GM23338 (cell line): Measurements from ENCODE around the gene NDUFA12. TPM values are rescaled to one million over a fixed set of nuclear protein-coding genes. Genes with fewer than 3 reads are reported as not detected.

Source experiments
- ATAC-seq: fragments of 200-7000 bp; cut with Tn5 transposase; 3 replicates; pipeline ENCODE4 v1.9.1; 2020
- DNase-seq: peaks from one replicate; pipeline ENCODE4 v3.0.0-alpha.2; 2015; ENCODE audit warnings: low spot score
- H2AFZ ChIP-seq: fragments of 200-600 bp; sonication (generic); 2 replicates; pipeline ENCODE4 v1.8.0; 2016; ENCODE audit warnings: antibody characterized with exemption, mild to moderate bottlenecking, moderate library complexity
- H3F3A ChIP-seq: fragments of 200-600 bp; sonication (generic); replicated peaks from 2 replicates; pipeline ENCODE4 v1.8.0; 2017; ENCODE audit warnings: antibody characterized with exemption, mixed run types, low read depth
- H3K27ac ChIP-seq: fragments of 200-600 bp; sonication (generic); 2 replicates; pipeline ENCODE4 v1.6.1; 2016; ENCODE audit warnings: low read depth
- H3K27me3 ChIP-seq: fragments of 200-600 bp; sonication (generic); 2 replicates; pipeline ENCODE4 v1.8.0; 2016; ENCODE audit warnings: mild to moderate bottlenecking, mixed run types, moderate library complexity; ENCODE audit not compliant: insufficient read depth
- H3K36me3 ChIP-seq: fragments of 200-600 bp; sonication (generic); 2 replicates; pipeline ENCODE4 v1.8.0; 2016; ENCODE audit warnings: mild to moderate bottlenecking; ENCODE audit not compliant: insufficient read depth
- H3K4me1 ChIP-seq: fragments of 200-600 bp; sonication (generic); 2 replicates; pipeline ENCODE4 v1.8.0; 2016; ENCODE audit warnings: mild to moderate bottlenecking, moderate library complexity; ENCODE audit not compliant: insufficient read depth
- H3K4me2 ChIP-seq: fragments of 200-600 bp; sonication (generic); 2 replicates; pipeline ENCODE4 v1.7.1; 2017; ENCODE audit warnings: mixed run types
- H3K4me3 ChIP-seq: fragments of 200-600 bp; sonication (generic); 2 replicates; pipeline ENCODE4 v1.6.1; 2016; ENCODE audit warnings: mixed run types
- H3K79me2 ChIP-seq: fragments of 200-600 bp; sonication (generic); replicated peaks from 2 replicates; pipeline ENCODE4 v1.8.0; 2017; ENCODE audit warnings: mild to moderate bottlenecking; ENCODE audit not compliant: insufficient read depth
- H3K9me2 ChIP-seq: fragments of 200-600 bp; sonication (generic); 2 replicates; pipeline ENCODE4 v1.8.0; 2017; ENCODE audit not compliant: insufficient read depth
- H4K20me1 ChIP-seq: fragments of 200-600 bp; sonication (generic); replicated peaks from 2 replicates; pipeline ENCODE4 v1.8.0; 2017; ENCODE audit warnings: mild to moderate bottlenecking; ENCODE audit not compliant: insufficient read depth
- H3K27ac Mint-ChIP-seq: 2 replicates; pipeline ENCODE4 v1.8.0; 2020; ENCODE audit warnings: inconsistent platforms, mild to moderate bottlenecking, moderate library complexity, mixed read lengths
- H3K27me3 Mint-ChIP-seq: 3 replicates; pipeline ENCODE4 v1.8.0; 2022; ENCODE audit warnings: low read depth, mild to moderate bottlenecking, moderate library complexity, mixed read lengths, inconsistent platforms; ENCODE audit not compliant: insufficient read depth, poor library complexity
- H3K36me3 Mint-ChIP-seq: 3 replicates; pipeline ENCODE4 v1.8.0; 2021; ENCODE audit warnings: low read depth, mild to moderate bottlenecking, inconsistent platforms, moderate library complexity, mixed read lengths
- H3K4me1 Mint-ChIP-seq: 3 replicates; pipeline ENCODE4 v1.8.0; 2020; ENCODE audit warnings: mild to moderate bottlenecking, inconsistent platforms, mixed read lengths
- H3K4me3 Mint-ChIP-seq: 3 replicates; pipeline ENCODE4 v1.8.0; 2021; ENCODE audit warnings: moderate library complexity, mild to moderate bottlenecking, inconsistent platforms, mixed read lengths
- H3K9me3 Mint-ChIP-seq: 3 replicates; pipeline ENCODE4 v1.8.0; 2020; ENCODE audit warnings: moderate library complexity, mild to moderate bottlenecking, inconsistent platforms, mixed read lengths
- CREB1 ChIP-seq: fragments of 250-450 bp; sonication (Bioruptor Pico); IDR thresholded peaks from 2 replicates; pipeline ENCODE4 v1.5.0; 2020; ENCODE audit warnings: low read depth, mild to moderate bottlenecking, moderate library complexity
- EZH2 ChIP-seq: fragments of 200-600 bp; sonication (generic); IDR thresholded peaks from one replicate; pipeline ENCODE4 v1.8.0; 2017; ENCODE audit warnings: antibody characterized with exemption, mild to moderate bottlenecking, low read depth; ENCODE audit not compliant: unreplicated experiment
- EZH2phosphoT487 ChIP-seq: fragments of 200-600 bp; sonication (generic); IDR thresholded peaks from one replicate; pipeline ENCODE4 v1.8.1; 2018; ENCODE audit warnings: antibody characterized with exemption; ENCODE audit not compliant: unreplicated experiment
- JUNB ChIP-seq: IDR thresholded peaks from one replicate; pipeline ENCODE4 v1.6.1; 2016; ENCODE audit warnings: antibody characterized with exemption; ENCODE audit not compliant: unreplicated experiment
- NANOG ChIP-seq: IDR thresholded peaks from 2 replicates; pipeline ENCODE4 v1.6.1; 2016; ENCODE audit warnings: antibody characterized with exemption, borderline replicate concordance
- REST ChIP-seq: IDR thresholded peaks from one replicate; pipeline ENCODE4 v1.6.1; 2018; ENCODE audit warnings: antibody characterized with exemption; ENCODE audit not compliant: unreplicated experiment
- STAT1 ChIP-seq: IDR thresholded peaks from one replicate; pipeline ENCODE4 v1.6.1; 2016; ENCODE audit warnings: antibody characterized with exemption; ENCODE audit not compliant: unreplicated experiment
- ZNF114 ChIP-seq: fragments of 250-450 bp; sonication (Bioruptor Pico); IDR thresholded peaks from 2 replicates; pipeline ENCODE4 v1.5.0; 2020; ENCODE audit warnings: mild to moderate bottlenecking, moderate library complexity
- ZNF331 ChIP-seq: fragments of 250-450 bp; sonication (Bioruptor Pico); IDR thresholded peaks from 2 replicates; pipeline ENCODE4 v1.5.0; 2020; ENCODE audit warnings: low read depth, mild to moderate bottlenecking, moderate library complexity
- polyA plus RNA-seq: library from polyadenylated mRNA; unstranded; fragments of >200 nt; fragmentation: Nextera tagmentation; extraction: Ambion mirVana; gene quantifications from 2 replicates; pipeline ENCODE4 v1.2.1, GENCODE V29; 2016
- total RNA-seq: library from RNA; depleted of rRNA; stranded (reverse); fragments of >200 nt; shearing (Covaris generic); gene quantifications from 2 replicates; pipeline ENCODE4 v1.2.3, GENCODE V29; 2014
- TF ChIP-seq, protein P1 (sequence below), 2 experiments: fragments of 200-600 bp in 1 of 2; sonication (generic) in 1 of 2; conservative IDR thresholded peaks; 2 replicates each; pipeline versions ENCODE4 v1.5.1 to v1.6.1; 2016 to 2017; ENCODE audit warnings: antibody characterized with exemption in 2 of 2, low read depth in 2 of 2, mild to moderate bottlenecking in 2 of 2, moderate library complexity in 1 of 2

Gene NDUFA12
- total and polyA plus RNA-seq, 2 experiments from 2014 or later, result 84.9 to 386 TPM

- TF ChIP-seq, protein P1, sequence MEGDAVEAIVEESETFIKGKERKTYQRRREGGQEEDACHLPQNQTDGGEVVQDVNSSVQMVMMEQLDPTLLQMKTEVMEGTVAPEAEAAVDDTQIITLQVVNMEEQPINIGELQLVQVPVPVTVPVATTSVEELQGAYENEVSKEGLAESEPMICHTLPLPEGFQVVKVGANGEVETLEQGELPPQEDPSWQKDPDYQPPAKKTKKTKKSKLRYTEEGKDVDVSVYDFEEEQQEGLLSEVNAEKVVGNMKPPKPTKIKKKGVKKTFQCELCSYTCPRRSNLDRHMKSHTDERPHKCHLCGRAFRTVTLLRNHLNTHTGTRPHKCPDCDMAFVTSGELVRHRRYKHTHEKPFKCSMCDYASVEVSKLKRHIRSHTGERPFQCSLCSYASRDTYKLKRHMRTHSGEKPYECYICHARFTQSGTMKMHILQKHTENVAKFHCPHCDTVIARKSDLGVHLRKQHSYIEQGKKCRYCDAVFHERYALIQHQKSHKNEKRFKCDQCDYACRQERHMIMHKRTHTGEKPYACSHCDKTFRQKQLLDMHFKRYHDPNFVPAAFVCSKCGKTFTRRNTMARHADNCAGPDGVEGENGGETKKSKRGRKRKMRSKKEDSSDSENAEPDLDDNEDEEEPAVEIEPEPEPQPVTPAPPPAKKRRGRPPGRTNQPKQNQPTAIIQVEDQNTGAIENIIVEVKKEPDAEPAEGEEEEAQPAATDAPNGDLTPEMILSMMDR (conservative IDR thresholded peaks at IDR 0.05; ENCODE audit: low read depth in 2 of 2), result peak; percentile 11 to 28; a peak in 1 of 4 replicates
- no peak for TF ChIP-seq CREB1 (CRISPR knock-in tag)
- Mint-ChIP-seq H3K36me3 (no peaks in the 10 kb centered on the region), H3K27me3 (peaks cover 2% of the 10 kb centered on the region), H3K9me3 (no peaks in the 10 kb centered on the region), H3K4me3 (no peak overlapping the region), H3K27ac (no peak overlapping the region), H3K4me1 (peaks cover 19% of the 10 kb centered on the region)
- no peak for DNase-seq
- Histone ChIP-seq H3K27me3 (no peaks in the 10 kb centered on the region), H2AFZ (no peak overlapping the region), H3K36me3 (no peaks in the 10 kb centered on the region), H3F3A (no peaks in the 10 kb centered on the region), H3K79me2 (peaks cover 3% of the 10 kb centered on the region), H3K27ac (no peak overlapping the region), H3K4me3 (no peak overlapping the region), H3K4me1 (0 out of 2 replicates have a peak, but pooled peaks cover 6% of the 10 kb centered on the region), H4K20me1 (0 out of 2 replicates have a peak, but pooled peaks cover 5% of the 10 kb centered on the region), H3K9me2 (no peaks in the 10 kb centered on the region), H3K4me2 (no peak overlapping the region)
- no peak for ATAC-seq
Measured at GRCh38 chr12:94980577-94980976, 22.9 kb downstream of the NDUFA12 start.

- Mint-ChIP-seq H3K9me3 (no peaks in the 10 kb centered on the region), H3K36me3 (no peaks in the 10 kb centered on the region), H3K4me1 (peaks cover 19% of the 10 kb centered on the region), H3K27me3 (peaks cover 3% of the 10 kb centered on the region), H3K4me3 (no peak overlapping the region), H3K27ac (no peak overlapping the region)
- H4K20me1 ChIP-seq, result 0 out of 2 replicates have a peak, but pooled peaks cover 5% of the 10 kb centered on the region
- no peaks in the 10 kb centered on the region for H3F3A ChIP-seq
- peaks cover 3% of the 10 kb centered on the region; the same call in 1 of the 2 replicates for H3K79me2 ChIP-seq
- no peak overlapping the region for H3K27ac ChIP-seq
- H2AFZ ChIP-seq, result no peak overlapping the region
- H3K27me3 ChIP-seq, result no peaks in the 10 kb centered on the region
- H3K36me3 ChIP-seq, result no peaks in the 10 kb centered on the region
- DNase-seq (no peak), ATAC-seq (no peak)
- no peaks in the 10 kb centered on the region for H3K9me2 ChIP-seq
- H3K4me1 ChIP-seq, result 0 out of 2 replicates have a peak, but pooled peaks cover 6% of the 10 kb centered on the region
- H3K4me2 ChIP-seq, result no peak overlapping the region
- no peak overlapping the region for H3K4me3 ChIP-seq
- TF ChIP-seq NANOG (no peak), ZNF114 (CRISPR knock-in tag) (no peak), REST (no peak), EZH2 (no peak), EZH2phosphoT487 (no peak), JUNB (no peak), CREB1 (CRISPR knock-in tag) (no peak), STAT1 (no peak), ZNF331 (CRISPR knock-in tag) (no peak)
- TF ChIP-seq, protein P1 (conservative IDR thresholded peaks at IDR 0.05; ENCODE audit: low read depth in 2 of 2), result no peak
Measured at GRCh38 chr12:94979941-94980340, 23.6 kb downstream of the NDUFA12 start.
